GM19372 (cell line): ENCODE data around the gene ALDH1A1.

ENCODE experiments used
- ATAC-seq: cut with Tn5 transposase; IDR thresholded peaks from one replicate; pipeline ENCODE4 v1.9.1; 2021; ENCODE audit warnings: mild to moderate bottlenecking, low read depth, moderate library complexity; ENCODE audit not compliant: unreplicated experiment

The ALDH1A1 gene

GRCh38 chr9:72898784-72899733, 53.8 kb downstream of the ALDH1A1 start:
- ATAC-seq: no peak

GRCh38 chr9:72898360-72898759, 54.5 kb downstream of the ALDH1A1 start:
- ATAC-seq: no peak

- ATAC-seq: no peak
Observed at GRCh38 chr9:72897069-72897649, 55.7 kb downstream of the ALDH1A1 start.

DNA sequence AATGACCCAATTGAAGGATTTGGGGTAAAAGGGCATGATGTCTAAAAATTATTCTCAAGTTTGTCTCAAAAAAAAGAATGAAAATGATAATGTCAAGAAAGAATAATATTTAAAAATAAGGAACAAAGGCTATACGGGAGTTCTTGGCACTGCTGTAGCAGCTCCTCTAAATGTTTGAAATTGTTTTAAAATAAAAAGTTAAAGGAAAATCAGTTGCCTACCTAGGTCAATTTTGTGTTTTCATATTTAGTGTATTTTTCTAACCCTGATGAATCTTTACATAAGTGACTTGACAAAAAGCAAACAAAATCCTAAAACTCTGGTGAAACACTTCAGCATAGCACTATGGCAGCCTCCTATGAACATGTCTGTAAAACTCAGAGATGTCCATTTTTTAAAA, 56.4 kb downstream of the ALDH1A1 start:
- ATAC-seq: no peak

DNA sequence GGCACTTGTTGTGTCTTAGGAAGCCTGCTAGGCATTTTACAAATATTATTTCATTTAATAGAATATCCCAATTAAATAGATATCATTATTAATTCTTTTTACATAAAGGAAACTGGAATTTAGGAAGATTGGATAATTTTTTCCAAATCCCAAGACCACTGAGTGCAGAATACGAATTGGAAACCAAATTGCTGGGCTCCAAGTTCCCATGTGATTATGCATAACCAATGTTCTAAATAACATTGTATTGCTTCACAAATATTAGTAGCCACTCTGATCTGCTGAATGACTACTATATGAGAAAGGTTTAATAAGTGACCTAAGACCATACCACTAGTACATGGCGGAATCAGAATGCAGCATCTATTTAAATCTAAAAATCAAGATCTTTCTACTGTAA, 57.7 kb downstream of the ALDH1A1 start:
- ATAC-seq: no peak

- ATAC-seq: no peak
Observed at GRCh38 chr9:72894342-72894741, 58.5 kb downstream of the ALDH1A1 start.

DNA sequence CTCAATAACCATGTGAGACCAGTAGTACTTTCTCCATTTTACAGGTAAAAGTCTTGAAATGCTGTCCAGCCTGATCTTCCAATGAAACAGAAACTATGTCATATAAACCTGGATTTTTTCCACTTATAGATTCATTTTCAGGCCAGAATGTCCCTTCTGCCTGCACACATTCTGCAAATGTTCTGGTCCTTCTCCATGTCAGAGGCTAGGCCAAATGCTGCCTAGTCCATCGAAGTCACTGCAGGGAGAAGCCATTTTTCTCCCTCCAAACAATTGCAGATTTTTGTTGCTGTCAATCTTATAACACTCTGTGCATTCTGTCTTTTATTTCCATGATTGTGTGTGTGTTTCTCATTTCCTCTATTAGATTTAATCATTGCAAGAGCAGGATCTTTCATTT, 59.4 kb downstream of the ALDH1A1 start:
- ATAC-seq: no peak

- no peak for ATAC-seq
Observed at GRCh38 chr9:72891043-72891442, 61.8 kb downstream of the ALDH1A1 start.

DNA sequence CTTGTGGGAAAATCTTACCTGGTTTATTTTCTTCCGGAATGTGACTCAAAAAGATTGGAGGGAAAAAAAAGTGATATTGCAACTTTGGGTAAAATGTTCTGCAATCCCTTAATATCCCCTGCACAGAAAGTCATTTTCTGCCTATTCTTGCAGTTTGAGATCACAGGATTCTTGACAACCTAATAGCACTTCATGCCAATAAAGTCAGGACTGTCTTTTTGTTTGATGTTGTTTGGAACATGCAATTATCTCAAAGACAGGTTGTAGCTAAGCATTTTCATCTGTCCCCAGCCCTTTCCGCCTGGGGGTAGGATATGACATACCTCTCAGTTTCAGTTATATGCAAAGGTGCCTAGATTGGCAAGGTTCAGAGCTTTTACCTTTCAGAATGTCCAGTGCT, 63.9 kb downstream of the ALDH1A1 start:
- no peak for ATAC-seq

DNA sequence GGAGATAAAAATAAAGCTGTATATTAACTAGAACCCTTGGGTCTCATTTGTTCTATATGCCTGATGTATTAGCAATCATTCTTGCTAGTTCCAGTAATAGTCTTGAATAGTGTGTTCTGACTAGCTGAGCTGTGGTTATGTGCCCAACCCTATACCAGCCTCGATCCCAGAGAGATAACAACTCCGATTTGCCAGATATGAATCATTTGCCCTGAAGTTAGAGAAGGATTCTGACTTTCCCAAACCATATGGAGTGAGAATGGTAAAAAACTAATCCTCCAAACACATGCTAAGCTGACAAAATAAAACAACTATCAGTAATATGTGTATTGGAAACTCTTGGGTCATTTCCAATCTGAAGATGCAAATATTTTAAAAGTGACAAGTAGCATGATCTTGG, 64.8 kb downstream of the ALDH1A1 start:
- no peak for ATAC-seq

DNA sequence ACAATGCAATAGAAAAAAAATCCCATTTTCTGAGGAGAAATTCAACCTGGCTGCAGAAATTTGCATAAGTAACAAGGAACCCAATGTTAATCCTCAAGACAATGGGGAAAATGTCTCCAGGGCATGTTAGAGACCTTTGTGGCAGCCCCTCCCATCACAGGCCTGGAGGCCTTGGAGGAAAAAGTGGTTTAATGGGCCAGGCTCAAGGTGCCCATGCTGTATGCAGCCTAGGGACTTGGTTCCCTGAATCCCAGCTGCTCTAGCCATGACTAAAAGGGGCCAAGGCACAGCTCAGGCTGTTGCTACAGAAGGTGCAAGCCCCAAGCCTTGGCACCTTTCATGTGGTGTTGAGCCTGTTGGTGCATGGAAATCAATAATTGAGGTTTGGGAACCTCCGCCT, 66.5 kb downstream of the ALDH1A1 start:
- ATAC-seq: no peak

GRCh38 chr9:72884508-72884907, 68.3 kb downstream of the ALDH1A1 start:
- no peak for ATAC-seq

GRCh38 chr9:72883875-72884274, 69.0 kb downstream of the ALDH1A1 start:
- no peak for ATAC-seq

GRCh38 chr9:72882117-72882775, 70.6 kb downstream of the ALDH1A1 start:
- ATAC-seq: no peak

DNA sequence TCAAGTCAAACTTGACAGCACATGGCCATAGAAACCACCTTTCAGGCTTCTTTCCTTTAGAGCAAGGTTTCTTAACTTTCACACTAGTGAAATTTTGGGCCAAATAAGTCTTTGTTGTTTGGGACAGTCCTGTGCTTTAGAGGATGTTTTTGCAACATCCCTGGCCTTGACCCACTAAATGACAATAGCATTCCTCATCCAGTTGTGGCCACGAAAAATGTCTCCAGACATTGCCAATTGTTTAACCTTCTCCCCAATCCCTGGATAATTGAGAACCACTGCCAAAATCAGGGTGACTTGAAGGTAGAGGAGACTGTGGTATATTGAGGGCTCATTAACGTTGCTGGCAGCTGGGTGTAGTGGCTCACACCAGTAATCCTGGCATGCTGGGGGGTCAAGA, 72.0 kb downstream of the ALDH1A1 start:
- no peak for ATAC-seq

DNA sequence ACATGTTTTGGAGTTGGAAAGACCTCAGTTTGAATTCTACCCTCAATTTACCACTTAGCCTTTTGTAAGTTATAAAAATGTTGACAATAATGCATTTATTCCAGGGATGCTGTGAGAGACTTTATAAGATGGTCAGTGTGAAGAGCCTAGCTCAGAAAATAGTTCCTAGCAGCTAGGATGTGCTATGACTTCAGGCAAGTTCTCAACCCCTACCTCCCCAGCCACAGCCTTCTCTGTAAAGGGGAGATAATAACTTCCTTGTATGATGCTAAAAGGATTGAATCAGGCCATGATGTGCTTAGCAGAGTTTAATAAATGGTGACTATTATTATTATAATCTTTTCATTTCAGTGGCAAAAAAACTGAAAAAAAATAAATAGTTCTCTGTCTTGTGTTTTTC, 77.6 kb downstream of the ALDH1A1 start:
- ATAC-seq: no peak

DNA sequence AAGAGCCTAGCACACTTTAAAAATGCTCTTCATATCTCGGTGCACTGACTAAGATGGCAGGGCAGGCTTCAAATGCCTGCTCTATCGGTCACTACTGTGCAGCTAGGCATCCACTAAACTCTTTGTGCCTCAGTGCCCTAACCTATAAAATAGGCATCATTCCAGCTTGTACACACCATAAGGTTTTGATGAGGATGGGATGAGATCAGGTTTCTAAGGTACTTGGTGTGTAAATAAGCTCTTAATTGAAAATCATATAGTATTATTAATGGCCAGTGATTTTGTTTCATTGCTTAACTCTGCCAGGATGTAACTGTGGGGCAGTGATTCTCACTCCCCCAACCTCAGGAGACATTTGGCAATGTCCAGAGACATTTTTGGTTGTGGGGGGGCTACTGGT, 78.5 kb downstream of the ALDH1A1 start:
- no peak for ATAC-seq

- ATAC-seq: no peak
Observed at GRCh38 chr9:72873456-72873855, 79.4 kb downstream of the ALDH1A1 start.

GRCh38 chr9:72872718-72873117, 80.1 kb downstream of the ALDH1A1 start:
- no peak for ATAC-seq

DNA sequence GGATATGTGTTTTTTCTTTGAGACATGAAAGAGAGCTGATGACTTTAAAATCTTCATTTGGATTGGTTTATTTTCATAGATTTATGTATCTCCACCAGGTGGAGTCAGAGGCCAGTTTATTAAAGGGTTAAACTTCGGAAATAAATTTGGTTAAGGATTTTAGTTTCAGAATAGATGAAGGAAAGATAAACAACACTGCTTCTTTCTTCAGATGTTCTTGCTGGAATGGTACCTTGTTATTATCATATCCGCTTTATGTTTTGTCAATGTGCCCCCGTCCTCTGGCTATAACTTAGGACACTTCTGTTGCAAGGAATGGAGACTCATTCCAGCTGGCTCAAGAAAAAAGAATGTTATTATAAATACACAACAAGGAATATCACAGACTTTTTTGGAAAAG, 81.2 kb downstream of the ALDH1A1 start:
- no peak for ATAC-seq

- ATAC-seq: no peak
Observed at GRCh38 chr9:72864327-72864726, 88.5 kb downstream of the ALDH1A1 start.
